ENCODE measurements around the gene MAS1. TPM values are rescaled to one million over a fixed set of nuclear protein-coding genes. Genes with fewer than 3 reads are reported as not detected.
"Not testable (repeated sequence)": the region's sequence is repeated elsewhere in the genome, so short reads cannot be mapped to it uniquely, and the experiment has no call there.

The MAS1 gene
- total RNA-seq, 1 donor from 2014 or later = not detected

DNA sequence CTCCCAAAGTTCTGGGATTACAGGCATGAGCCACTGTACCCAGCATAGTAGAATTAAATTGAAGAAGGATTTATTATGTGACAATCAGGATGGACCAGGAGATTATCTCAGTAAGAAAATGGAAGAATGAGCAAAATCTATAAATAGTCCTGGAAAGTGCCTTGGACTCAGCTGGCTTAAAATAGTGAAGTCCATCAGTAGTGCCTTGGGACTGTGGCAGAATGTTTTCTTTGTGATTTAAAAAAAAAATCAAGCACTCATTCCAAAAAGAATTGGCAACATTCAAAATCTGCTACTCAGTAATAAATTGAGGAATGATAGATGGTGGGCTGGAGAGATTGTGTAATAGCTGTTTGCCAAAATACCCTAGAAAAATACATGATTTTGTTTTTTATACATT lies 37.0 kb upstream of the MAS1 start:
- no peak for TF ChIP-seq CTCF (IDR thresholded peaks at IDR 0.05)
- no peak for ATAC-seq (ENCODE audit: low read depth)
- Mint-ChIP-seq H3K4me1 (no peaks in the 10 kb centered on the region), H3K27me3 (peaks cover 14% of the 10 kb centered on the region), H3K36me3 (ENCODE audit: low read depth) (no peaks in the 10 kb centered on the region), H3K4me3 (no peak overlapping the region), H3K9me3 (peaks cover 19% of the 10 kb centered on the region), H3K27ac (no peak overlapping the region)
- ChIA-PET POLR2A (no interaction called here), CTCF (interaction anchor here (1.3 kb wide), 2 partner anchors 10 to 221 kb away, joined by 3 to 4 read pairs; no protein-coding TSS in a partner anchor)
- DNase-seq = no peak
- intact Hi-C loops (cut with micrococcal nuclease) = loop anchor here (1.0 kb wide), 2 partner anchors 133 to 162 kb away; no protein-coding TSS in a partner anchor

DNA sequence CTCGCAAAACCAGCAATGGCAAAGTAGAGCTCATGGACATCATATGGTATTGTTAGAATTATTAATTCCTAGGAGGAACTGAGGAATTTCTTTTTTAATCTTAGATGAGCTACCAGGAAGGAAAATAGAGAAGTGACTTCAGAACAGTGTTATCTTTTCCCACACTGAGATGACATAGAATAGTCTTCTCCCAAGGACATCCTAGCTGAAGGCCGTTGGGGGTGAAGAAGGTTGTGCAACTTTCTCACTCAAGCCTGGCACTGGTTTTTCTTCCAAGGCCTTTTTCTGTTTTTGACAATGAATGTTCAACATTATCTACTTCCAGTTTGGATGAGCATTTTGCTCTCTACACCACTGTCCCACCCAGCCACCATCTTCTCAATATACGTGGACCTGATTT lies 35.8 kb upstream of the MAS1 start:
- no peak for DNase-seq
- Mint-ChIP-seq H3K36me3 (ENCODE audit: low read depth) (no peaks in the 10 kb centered on the region), H3K9me3 (peaks cover 19% of the 10 kb centered on the region), H3K4me1 (no peaks in the 10 kb centered on the region), H3K4me3 (no peak overlapping the region), H3K27ac (no peak overlapping the region), H3K27me3 (peaks cover 17% of the 10 kb centered on the region)
- ChIA-PET POLR2A (no interaction called here), CTCF (interaction anchor here (0.7 kb wide), 1 partner anchor 602 kb away, joined by 3 read pairs; no protein-coding TSS in a partner anchor)
- intact Hi-C loops (cut with micrococcal nuclease) = no loop called here
- TF ChIP-seq CTCF (IDR thresholded peaks at IDR 0.05) = no peak
- no peak for ATAC-seq (ENCODE audit: low read depth)

GRCh38 chr6:159858259-159858658 lies 32.5 kb upstream of the MAS1 start:
- POLR2A ChIA-PET = no interaction called here
- Mint-ChIP-seq H3K27me3 (peaks cover 21% of the 10 kb centered on the region), H3K4me3 (no peak overlapping the region), H3K4me1 (no peaks in the 10 kb centered on the region), H3K27ac (no peak overlapping the region), H3K36me3 (ENCODE audit: low read depth) (no peaks in the 10 kb centered on the region), H3K9me3 (peaks cover 15% of the 10 kb centered on the region)
- intact Hi-C loops (cut with micrococcal nuclease) = no loop called here
- ATAC-seq (ENCODE audit: low read depth) = no peak
- no peak for DNase-seq
- CTCF ChIA-PET = no interaction called here
- TF ChIP-seq CTCF (IDR thresholded peaks at IDR 0.05) = no peak

DNA sequence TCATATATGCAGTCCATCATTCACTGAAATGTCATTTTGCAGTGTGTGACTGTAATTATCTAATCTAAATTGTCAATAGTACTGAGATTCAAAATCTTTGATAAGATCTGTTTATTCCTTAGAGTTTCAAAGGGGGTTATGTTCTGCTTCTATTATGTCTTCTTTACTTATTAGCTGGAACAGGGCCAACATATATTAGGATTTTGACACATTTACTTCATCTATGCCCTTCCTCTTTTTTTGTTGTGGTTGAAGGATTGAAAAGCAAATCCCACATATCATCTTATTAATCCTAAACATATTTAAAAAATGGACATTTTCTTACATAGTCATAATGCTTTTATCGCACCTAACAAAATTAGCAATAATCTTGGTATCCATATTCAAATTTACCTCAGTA lies 30.3 kb upstream of the MAS1 start:
- CTCF ChIA-PET = no interaction called here
- Mint-ChIP-seq H3K4me3 (no peak overlapping the region), H3K4me1 (no peaks in the 10 kb centered on the region), H3K27ac (no peak overlapping the region), H3K36me3 (ENCODE audit: low read depth) (no peaks in the 10 kb centered on the region), H3K27me3 (peaks cover 21% of the 10 kb centered on the region), H3K9me3 (peaks cover 15% of the 10 kb centered on the region)
- POLR2A ChIA-PET = no interaction called here
- DNase-seq = no peak
- intact Hi-C loops (cut with micrococcal nuclease) = loop anchor here (5.0 kb wide), 2 partner anchors 907 to 1512 kb away; no protein-coding TSS in a partner anchor
- no peak for TF ChIP-seq CTCF (IDR thresholded peaks at IDR 0.05)
- ATAC-seq (ENCODE audit: low read depth) = no peak

DNA sequence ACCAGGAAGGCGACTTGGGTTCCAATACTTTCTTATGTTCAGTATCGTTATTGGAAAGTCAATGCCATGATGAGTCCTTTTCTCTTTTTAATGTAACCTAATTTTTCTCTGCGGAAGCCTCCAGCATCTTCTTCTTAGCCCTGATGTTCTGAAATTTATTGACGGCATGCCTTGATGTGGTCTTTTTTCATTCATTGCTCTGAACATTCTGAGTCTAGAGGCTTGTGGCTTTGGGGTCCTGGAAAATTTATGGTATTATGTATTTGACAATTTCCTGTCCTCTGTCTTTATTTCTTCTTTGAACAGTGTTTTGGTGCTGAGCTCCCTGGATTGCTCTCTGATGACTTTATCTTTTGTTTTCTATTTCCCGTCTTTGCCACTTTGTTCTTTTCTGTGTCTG lies 28.7 kb upstream of the MAS1 start:
- H3K27ac Mint-ChIP-seq = no peak overlapping the region
- ChIA-PET CTCF (no interaction called here), POLR2A (no interaction called here)
- no peak overlapping the region for H3K4me3 Mint-ChIP-seq
- DNase-seq (no peak), ATAC-seq (ENCODE audit: low read depth) (no peak)
- no peaks in the 10 kb centered on the region for H3K4me1 Mint-ChIP-seq
- H3K9me3 Mint-ChIP-seq = peaks cover 10% of the 10 kb centered on the region
- H3K27me3 Mint-ChIP-seq = peaks cover 21% of the 10 kb centered on the region
- H3K36me3 Mint-ChIP-seq (ENCODE audit: low read depth) = no peaks in the 10 kb centered on the region
- no peak for TF ChIP-seq CTCF (IDR thresholded peaks at IDR 0.05)
- intact Hi-C loops (cut with micrococcal nuclease) = loop anchor here (5.0 kb wide), 2 partner anchors 905 to 1510 kb away; no protein-coding TSS in a partner anchor

- not testable (repeated sequence) for H3K4me1 Mint-ChIP-seq; H3K27ac Mint-ChIP-seq; ATAC-seq (ENCODE audit: low read depth); DNase-seq; H3K4me3 Mint-ChIP-seq; H3K36me3 Mint-ChIP-seq (ENCODE audit: low read depth); H3K9me3 Mint-ChIP-seq
- H3K27me3 Mint-ChIP-seq = peaks cover 13% of the 10 kb centered on the region
- CTCF ChIA-PET = interaction anchor here (0.8 to 1.6 kb wide), 21 partner anchors 10 to 670 kb away, joined by 3 to 32 read pairs (median 4); partner anchors contain the start of gene SOD2
- intact Hi-C loops (cut with micrococcal nuclease) = loop anchor here (1.0 to 5.0 kb wide), 6 partner anchors 78 to 1509 kb away; no protein-coding TSS in a partner anchor
- POLR2A ChIA-PET = interaction anchor here (0.7 kb wide), 1 partner anchor 105 kb away, joined by 3 read pairs; no protein-coding TSS in a partner anchor
Observed at GRCh38 chr6:159863341-159863740, 27.4 kb upstream of the MAS1 start.

Data from activated B cell treated with CpG ODN at 0.5 μM for 24 hours (primary cell).